HG02678 (cell line): ENCODE data around the gene BRME1.
A peak's percentile ranks its signal among the peaks of the same experiment; 100 is the strongest.

Source experiments
- ATAC-seq: cut with Tn5 transposase; IDR thresholded peaks from one replicate; pipeline ENCODE4 v1.9.1; 2021; ENCODE audit warnings: mild to moderate bottlenecking, moderate library complexity; ENCODE audit not compliant: unreplicated experiment

The BRME1 gene

DNA sequence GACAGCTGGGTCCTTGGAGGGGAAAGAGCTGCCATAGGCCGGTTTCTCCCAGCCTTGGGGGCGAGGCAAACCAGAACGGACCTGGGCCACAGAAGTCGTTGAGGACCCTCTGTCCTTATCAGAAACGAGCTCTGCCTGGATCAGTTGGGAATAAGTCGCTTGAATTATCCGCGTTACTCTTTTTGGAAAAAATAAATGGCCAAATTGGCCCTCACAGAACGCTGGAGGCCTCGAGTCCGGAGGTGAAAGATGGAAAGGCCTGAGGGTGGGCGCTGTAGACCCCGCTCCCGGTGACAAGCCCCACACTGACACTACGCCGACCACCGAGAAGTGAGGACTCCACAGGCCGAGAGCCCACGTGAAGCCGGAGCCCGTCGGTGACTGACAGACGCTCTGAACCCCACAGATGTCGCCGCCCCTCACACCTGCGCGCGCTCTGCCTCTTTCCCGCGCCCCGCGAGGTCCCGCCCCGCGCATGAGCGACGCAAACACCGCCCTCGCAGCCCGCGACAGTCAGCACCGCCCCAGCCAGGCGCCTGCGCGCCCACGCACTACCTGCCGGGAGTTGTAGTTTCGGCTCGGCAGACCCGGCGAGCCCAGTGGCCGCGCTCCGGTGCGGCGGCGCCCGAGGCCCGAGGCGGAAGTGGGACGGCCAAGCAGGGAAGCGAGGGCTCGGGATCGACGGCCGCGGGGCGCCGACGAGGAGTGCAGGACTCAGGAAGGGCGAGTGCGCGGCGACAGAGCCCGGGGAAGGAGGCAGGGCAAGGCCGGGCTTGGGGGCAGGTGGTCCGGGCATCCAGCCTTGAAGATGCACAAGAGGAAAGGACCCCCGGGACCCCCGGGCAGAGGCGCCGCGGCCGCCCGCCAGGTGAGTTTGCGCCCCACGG, at the start of gene BRME1, which contains the start of gene CC2D1A:
Gene BRME1 (minus strand): TSS at position 484 of the 887 bp plus-strand sequence. CDS start 1,225 bp downstream, outside the sequence.
Gene CC2D1A (plus strand): TSS at position 568 of the 887 bp plus-strand sequence. CDS start 241 bp downstream, at position 809.
- ATAC-seq: peak; percentile 91

DNA sequence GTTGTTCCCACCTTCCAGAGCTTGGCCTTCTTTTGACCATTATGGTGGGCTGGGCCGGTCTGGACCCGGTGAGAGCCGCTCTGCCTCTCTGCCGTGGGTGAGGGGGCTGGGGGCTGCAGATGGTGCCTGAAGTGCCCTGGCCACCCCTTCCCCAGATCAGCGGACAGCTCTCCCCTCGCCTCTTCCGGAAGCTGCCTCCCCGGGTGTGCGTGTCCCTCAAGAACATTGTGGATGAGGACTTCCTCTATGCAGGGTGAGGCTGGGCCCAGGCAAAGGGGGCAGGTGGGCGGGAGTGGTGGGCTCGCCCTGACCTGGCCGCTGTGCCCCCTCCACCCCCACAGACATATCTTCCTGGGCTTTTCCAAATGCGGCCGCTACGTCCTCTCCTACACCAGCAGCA, 48.3 kb upstream of the BRME1 start:
- no peak for ATAC-seq

DNA sequence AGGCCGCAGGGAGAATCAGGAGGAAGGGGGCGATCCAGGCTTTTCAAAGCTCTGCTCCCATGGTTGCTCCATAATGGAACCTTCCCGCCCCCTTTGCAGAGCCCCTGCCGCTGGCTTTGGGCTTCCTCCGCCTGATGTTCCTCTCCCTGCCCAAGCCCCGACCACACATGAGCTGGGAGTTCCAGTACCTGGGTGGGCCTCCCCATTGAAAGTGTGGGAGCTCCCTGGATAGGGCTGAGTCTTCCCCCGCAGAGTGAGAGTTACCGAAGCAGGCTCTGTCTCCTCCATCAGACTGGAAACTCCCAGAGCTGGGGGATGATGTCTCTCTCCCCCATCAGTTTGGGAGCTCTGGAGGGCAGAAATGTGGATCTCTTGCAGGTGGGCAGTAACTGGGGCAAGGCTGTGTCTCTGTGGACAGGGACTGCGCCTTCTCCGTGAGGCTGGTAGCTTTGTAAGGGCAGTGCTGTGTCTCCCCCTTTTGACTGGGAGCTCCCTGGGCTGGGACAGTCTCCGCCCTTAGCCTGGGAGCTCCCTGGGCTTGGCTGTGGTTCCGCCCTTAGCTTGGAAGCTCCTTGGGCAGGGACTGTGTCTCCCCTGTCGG, 47.1 kb upstream of the BRME1 start:
- ATAC-seq: no peak

DNA sequence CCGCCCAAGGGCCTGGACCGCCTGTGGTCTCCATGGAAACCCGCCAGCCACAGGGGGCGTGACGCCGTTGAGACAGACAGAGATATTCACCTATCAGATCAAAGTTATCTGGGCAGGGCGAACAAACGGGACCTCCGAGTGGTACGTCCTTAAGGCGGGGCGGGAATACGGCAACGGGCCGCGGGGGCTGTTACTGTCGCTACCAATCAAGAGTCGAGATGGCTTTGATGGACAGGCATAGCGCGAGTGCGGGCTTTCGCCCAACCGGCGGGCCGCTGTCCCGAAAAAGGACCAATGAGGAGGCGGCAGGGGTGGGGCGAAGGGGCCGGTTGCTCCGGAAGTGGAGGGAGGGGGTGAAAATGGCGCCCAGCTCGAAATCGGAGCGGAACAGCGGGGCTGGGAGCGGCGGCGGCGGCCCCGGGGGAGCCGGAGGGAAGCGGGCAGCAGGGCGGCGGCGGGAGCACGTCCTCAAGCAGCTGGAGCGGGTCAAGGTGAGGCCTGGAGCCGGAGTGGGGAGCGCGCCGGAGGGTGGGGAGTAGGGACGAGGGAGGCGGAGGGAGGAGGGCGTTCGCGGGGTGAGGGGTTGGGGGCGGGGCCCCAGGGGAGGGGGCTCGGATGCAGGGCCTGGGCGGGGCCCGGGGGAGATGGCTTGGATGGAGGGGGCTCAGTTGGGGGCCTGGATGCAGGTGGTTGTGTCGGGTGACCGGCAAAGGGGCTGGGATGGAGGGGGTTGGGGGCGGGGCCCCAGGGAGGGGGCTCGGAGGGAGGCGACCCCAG, 46.4 kb upstream of the BRME1 start, which contains the start of gene DCAF15:
Gene DCAF15 (plus strand): TSS at position 356 of the 777 bp plus-strand sequence. CDS start 4 bp downstream, at position 360.
- peak; percentile 98 for ATAC-seq

DNA sequence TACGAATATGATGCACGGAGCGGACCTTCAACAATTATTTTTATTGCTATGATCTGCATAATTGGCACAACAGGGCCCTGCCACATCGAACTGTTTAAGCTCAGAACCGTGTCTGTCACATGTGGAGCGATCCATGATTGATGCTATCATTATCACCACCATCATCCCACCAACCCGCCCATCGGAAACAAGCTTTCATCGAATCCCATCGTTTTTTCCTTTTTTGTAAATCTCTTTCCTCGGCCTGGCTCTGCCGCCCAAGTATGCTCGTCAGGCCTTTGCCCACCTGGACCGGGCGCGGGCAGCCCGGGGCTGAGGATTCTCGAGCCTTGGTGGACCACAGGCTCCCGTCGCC, 45.9 kb upstream of the BRME1 start:
- ATAC-seq: peak; percentile 1

DNA sequence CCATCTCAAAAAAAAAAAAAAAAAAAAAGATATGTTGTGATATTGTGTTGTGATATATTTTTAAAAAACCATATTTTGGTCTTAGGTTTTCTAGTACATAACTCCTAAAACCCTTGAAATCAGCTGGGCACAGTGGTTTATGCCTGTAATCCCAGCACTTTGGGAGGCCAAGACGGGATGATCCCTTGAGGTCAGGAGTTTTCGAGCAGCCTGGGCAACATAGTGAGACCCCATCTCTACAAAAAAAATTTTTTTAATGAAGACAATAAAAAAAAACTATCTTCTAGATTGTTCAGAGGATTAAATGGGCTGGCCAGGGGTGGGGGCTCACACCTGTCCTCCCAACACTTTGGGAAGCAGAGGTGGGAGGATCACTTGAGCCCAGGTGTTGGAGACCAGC, 45.1 kb upstream of the BRME1 start:
- ATAC-seq: no peak

DNA sequence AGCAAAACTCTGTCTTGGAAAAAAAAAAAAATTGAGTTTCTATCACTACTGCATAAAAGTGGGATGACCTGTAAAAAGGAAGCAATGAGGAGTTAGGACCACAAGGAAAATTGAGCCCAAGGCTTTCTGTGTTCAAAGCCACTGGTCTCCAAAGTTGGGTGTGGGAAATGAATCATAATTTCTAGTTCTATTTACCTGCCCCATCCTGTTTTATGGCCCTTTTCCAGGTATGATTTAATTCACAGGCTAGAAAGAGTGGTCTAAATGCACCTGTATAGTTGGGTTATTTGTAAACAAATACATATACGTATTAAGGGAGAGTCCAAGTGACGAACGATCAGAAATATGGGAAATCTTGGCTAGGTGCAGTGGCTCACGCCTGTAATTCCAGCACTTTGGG, 40.5 kb upstream of the BRME1 start:
- no peak for ATAC-seq

DNA sequence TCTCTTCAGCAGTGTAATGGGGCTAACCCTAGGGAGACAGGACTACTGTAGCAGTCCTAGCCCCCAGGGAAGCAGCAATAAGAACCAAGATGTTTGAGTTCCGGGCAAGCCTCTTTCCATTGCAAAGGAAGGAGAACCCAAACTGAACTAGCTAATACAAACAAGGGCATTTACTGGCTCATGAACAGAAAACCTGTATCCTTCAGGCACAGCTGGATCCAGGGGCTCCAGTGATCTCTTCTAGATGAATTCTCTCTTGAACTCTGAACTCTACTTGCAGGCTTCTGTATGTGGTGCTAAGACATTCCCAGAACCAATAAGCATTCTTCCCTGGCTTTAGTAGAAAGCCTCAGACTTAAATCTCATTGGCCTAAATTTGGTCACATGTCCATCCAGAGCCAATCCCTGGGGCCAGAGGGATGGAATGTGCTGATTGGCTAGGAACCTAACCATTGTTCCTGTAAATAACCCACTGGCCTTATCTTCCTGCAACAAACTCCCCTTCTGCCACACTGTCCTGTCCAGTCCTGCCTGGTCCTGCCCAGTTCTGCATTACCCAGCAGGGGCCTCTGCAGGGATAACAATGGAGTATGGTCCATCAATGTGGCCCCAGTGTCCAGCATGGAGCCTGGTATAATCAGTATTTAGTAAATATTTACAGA, 36.2 kb upstream of the BRME1 start:
- no peak for ATAC-seq

DNA sequence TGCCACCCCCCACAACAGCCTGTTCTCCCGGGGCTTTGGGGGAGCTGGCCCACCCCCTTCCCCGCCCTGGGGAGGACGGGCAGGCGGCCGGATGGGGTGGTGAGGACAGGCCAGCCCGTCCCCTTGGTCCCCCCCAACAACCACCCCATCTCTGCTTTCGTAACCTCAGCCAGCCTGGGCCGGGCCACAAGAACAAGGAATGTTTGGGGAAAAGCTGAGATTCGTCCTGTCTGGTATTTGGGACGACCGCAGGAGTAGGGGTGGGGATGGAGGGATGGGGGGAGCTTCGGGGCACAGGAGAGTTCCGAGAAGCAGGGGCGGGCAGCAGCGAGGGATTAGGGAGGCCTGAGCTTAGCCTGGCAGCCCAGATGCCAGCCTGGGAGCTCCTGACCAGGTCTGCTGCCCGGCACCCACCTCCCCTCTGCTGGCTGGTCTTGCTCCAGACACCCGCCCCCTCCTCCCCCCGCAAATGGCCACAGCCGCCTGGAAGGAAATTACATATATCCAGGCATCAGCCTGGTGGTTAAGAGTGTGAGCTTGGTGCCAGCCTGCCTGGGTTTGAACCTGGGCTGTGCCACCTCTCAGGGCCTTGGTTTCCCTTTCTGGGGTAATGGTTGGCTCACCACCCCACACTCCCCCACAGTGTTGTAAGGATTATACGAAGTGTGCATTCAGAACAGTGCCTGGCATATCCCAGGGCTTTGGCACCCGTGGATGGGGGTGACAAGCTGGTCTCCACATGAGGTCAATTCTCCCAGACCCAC, 32.6 kb upstream of the BRME1 start, which contains the start of gene PODNL1:
Gene PODNL1 (minus strand): TSS at position 117 of the 764 bp plus-strand sequence. CDS start 236 bp downstream, outside the sequence.
- ATAC-seq: no peak

DNA sequence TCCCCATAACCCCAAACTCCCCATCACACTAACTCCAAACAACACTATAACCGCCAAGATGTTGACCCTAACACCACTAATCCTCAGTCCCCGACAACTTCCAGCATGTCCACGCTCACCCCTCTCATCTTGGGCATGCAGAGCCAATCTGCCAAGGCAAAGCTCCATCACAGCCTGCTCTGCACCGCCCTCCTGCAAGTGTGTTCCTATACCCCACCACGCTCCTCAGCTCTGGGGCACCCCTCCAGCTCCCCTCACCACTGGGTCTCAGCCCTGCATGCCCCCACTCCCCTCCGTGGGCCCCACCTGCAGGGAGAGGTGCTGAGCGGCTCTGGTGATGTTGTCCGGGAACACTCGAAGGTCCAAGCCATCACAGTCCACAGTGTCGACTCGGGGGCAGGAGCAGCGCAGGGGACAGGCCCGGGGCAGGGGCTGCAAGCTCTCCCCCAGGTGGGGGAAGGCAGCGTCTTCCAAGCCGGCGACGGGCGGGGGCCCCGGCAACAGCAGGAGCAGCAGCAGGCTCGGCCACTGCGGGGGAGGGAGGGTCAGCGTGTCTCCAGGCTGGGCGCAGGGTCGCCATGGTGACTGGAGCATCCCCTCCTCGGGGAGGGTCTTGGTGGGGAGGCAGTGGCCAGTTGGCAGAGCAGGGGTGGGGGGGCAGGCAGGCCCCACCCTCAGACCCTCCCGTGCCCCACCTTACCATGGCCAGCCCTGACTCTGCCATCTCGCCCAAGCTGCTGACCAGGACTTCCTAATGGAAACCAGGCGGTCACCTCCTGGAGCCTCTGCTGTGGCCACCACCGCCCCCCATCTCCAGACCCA, 31.8 kb upstream of the BRME1 start:
- ATAC-seq: no peak

DNA sequence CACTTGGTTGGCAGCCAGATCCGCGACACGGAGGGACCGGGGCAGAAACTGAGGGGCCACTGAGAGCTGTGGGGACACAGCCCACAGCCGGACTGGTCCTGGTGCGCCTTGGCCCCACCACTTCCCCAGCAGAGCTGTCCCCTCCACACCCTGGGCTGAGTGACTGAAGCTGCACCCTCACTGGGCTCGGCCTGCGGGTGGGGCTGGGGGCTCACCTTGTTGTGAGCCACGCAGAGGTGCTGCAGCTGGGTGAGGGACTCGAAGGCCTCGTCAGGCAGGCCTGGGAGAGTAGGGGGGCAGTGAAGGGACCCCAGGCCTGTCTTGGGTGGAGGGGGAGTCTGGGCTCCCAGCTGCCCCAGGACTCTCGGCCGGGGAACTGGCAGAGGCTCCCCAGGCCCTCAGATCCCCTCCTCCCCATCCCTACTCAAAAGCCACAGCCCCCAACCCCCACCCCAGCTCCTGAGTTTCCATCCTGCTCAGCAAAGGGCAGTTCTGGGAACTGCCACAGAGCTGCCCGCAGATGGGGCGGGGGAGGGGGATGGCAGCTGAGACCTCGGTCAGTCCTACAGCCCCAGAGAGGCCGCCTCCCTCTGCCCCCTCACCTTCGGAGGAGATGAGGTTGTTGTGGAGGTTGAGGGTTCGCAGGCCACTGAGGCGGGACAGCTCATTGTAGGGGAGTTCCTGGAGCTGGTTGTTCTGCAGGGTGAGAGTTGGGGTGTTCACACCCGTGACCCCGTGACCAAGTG, 30.0 kb upstream of the BRME1 start:
- ATAC-seq: no peak

DNA sequence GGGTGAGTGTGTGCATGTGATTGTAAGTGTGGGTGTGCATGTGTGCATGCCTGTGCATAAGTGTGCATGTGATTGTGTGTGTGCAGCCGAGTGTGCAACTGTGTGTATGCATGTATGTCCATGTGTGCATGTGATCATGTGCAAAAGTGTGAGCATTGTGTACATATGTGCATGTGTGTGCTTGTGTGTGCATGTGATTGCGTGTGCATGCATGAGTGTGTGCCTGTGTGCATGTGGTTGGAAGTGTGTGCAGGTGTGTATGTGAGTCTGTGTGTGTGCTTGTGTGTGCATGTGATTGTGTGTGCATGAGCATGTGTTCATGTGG, 28.8 kb upstream of the BRME1 start:
- ATAC-seq: no peak

DNA sequence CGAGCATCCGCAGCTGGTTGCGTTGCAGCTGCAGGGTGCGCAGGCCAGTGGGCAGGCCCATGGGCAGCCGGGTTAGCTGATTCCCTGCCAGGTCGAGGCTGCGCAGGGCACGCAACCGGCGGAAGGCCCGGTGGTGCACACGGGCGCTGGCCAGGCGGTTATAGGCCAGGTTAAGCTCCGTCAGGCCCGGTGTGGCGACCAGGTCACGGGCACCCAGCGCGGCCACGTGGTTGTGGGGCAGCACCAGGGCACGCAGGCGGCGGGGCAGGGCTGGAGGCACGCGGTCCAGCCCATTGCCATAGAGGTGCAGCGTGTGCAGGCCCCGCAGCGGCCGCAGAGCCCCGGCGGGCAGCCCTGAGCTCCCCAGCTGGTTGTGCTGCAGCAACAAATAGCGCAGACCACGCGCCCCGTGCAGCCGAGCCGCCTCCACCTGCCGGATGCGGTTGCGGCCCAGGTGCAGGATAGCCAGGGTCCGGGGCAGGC, 27.0 kb upstream of the BRME1 start:
- no peak for ATAC-seq

DNA sequence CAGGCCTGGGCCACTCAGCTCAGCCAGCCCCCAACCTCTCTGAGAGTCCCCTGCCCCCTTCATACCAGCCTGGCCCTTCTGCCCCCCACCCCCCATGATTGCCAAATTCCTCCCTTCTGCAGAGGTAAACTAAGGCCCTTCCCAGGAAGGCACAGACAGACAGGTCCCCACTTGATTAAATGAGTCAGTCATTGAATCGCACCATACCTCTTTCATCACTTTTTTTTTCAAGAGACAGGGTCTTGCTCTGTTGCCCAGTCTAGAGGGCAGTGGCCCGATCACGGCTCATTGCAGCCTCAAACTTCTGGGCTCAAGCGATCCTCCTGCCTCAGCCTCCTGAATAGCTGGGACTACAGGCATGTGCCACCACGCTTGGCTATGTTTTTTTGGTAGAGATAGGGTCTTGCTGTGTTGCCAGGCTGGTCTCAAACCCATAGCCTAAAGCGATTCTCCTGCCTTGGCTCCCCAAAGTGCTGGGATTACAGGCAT, 26.3 kb upstream of the BRME1 start:
- no peak for ATAC-seq

DNA sequence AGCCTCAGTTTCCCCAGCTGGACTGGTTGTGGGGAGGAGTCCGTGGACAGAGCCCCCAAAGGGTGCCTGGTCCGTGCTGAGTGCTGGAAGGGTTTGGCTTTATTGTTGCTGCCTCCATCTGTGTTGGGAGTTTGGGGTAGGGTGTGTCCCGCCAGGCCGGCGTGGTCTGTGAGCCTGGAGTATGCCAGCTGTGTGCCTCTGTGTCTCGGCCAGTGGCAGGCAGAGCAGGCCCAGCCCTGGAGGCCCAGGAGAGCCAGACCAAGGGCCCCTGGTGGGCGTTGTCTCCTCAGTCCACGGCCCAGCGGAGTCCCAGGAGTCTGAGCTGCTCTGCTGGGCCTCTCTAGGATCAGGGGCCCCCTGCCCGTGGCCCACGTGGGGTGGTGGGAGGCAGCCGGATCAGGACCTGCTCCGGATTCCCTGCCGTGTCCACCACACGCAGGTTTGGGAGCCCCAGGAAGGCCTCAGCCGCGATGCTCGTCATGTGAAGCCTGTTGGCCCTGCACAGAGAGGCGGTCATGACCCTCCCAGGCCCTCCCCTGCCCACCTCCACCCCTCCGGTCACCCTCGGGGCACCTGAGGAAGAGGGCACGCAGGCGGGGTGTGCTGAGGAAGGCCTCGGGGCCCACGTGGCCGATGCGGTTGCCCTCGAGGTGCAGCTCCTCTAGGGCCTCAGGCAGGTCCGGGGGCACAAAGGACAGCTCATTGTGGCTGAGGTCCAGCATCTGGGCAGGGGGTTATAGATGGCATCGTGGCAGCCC, 25.7 kb upstream of the BRME1 start:
- no peak for ATAC-seq

DNA sequence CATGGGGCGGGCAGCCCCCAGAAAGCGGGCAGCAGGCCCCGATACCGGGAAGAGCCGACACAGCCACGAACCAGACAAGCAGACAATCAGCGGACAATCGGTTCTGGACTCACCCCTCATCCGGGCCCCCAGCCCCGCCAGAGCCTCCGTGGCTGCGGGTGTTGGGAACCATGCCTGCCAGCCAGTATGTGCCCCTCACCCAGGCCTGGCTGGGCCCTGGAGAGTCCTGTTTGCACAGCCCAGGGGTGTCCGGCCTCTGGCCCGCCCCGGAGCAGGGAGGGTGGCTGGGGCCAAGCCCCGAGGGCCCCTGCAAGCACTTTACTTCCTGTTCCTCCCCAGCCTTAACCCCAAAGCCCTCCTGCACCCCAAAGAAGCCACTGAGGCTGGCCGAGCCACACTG, 24.5 kb upstream of the BRME1 start:
- no peak for ATAC-seq

DNA sequence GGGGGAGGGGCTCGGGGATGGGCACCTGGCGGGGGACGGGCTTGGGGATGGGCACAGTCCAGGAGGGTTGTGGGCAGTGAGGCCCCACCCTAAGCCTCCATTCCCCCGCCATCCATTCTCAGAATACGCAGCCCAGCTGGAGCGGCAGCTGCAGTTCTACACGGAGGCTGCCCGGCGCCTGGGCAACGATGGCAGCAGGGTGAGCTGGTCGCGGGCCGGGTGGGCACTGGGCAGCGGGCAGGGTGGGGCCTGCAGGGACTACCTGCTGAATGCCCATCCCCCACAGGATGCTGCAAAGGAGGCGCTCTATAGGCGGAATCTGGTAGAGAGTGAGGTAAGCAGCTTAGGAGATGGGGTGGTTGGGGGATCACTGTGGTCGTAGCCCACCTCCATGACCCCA, 24.0 kb upstream of the BRME1 start:
- ATAC-seq: no peak

DNA sequence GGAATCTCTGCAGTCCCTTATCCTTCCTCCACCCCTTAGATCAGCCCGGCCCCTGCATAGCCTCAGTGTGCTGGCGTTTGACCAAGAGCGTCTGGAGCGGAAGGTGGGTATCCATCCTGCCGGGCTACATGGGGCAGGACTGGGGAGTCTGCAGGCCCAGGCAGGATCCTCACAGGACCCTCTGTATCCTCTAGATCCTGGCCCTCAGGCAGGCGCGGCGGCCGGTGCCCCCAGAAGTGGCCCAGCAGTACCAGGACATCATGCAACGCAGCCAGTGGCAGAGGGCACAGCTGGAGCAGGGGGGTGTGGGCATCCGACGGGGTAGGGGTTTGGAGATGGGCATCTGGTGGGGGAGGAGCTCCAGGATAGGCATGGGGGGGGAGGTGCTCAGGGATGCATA, 23.4 kb upstream of the BRME1 start:
- no peak for ATAC-seq
